Testis (tissue), 2 donors: ENCODE data around the gene BIN2.

Experiments
- POLR2A ChIP-seq: fragments of 450-650 bp; IDR thresholded peaks from one replicate; pipeline ENCODE4 v1.6.1; 2017; ENCODE audit warnings: antibody characterized with exemption, mild to moderate bottlenecking, moderate library complexity
- TF ChIP-seq, protein P1 (sequence below), 3 experiments: fragments of 450-650 bp in 2 of 3; fragments of 200-600 bp in 1 of 3; sonication (generic) in 1 of 3; IDR thresholded peaks; one replicate each; pipeline ENCODE4 v1.5.1; 2016 to 2019; ENCODE audit warnings: antibody characterized with exemption in 3 of 3, mild to moderate bottlenecking in 2 of 3, moderate library complexity in 1 of 3

DNA sequence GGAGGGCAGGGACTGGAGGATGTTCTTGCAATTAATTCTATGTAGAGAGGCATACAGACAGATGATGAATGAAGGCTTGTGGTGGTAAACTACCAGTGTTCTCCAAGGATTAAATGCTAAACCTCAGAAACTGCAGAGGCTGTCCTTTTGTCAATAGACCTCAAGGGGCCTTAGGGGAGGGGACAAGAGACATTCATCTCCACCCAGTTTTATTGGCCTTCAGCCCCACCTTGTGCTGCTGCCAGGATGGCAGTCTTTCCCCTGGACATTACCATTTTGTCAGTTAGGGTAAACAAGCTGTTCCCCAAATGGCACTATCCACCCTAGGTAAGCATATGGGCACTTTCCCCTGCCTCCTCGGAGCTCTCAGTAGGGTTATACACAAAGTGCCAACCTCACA is 48.9 kb downstream of the BIN2 start:
- no peak for TF ChIP-seq POLR2A
- TF ChIP-seq, protein P1, sequence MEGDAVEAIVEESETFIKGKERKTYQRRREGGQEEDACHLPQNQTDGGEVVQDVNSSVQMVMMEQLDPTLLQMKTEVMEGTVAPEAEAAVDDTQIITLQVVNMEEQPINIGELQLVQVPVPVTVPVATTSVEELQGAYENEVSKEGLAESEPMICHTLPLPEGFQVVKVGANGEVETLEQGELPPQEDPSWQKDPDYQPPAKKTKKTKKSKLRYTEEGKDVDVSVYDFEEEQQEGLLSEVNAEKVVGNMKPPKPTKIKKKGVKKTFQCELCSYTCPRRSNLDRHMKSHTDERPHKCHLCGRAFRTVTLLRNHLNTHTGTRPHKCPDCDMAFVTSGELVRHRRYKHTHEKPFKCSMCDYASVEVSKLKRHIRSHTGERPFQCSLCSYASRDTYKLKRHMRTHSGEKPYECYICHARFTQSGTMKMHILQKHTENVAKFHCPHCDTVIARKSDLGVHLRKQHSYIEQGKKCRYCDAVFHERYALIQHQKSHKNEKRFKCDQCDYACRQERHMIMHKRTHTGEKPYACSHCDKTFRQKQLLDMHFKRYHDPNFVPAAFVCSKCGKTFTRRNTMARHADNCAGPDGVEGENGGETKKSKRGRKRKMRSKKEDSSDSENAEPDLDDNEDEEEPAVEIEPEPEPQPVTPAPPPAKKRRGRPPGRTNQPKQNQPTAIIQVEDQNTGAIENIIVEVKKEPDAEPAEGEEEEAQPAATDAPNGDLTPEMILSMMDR (IDR thresholded peaks at IDR 0.05) = no peak
